Limb (tissue), 2 donors: Measurements from ENCODE around the gene CCDC148.
"Not testable (repeated sequence)": the region's sequence is repeated elsewhere in the genome, so short reads cannot be mapped to it uniquely, and the experiment has no call there.

ENCODE experiments used
- DNase-seq, 2 donors: peaks; one replicate each; pipeline ENCODE4 v3.0.0-alpha.2; 2016; ENCODE audit errors: extremely low spot score in 2 of 2

The CCDC148 gene

DNA sequence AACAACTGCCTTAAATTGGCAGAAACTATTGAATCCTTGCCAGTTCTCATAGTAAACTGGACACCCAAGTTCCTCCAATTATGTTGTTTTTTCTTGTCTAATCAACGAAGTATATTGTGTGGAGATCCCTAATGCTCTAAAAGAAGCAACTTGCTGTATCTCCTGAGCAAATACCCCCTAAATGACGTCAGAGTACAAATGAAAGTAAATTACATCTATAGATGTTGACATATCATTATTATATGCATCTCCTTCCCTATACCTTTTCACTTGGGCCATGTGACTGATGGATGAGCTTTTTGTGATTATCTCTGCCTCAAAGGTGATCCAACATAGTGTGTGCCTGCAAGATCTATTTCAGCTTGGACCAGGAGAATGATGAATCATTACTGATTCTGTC, 159.4 kb downstream of the CCDC148 start:
- DNase-seq, result no peak

DNA sequence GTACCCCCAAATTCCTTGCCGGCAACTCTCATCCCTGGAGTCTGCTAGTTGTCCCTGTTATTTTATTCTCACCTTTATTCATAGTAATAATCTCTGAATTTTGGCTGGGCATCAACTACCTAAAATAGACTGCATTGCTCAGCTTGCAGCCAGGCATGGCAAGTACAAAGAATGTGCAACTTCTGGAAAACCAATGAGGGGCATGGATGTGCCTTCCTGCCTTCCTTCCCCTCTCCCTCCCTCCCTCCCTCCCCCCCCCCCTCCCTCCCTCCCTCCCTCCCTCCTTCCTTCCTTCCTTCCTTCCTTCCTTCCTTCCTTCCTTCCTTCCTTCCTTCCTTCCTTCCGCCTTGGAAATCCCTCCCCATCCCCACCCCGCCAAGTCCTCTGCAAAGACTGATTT, 162.8 kb downstream of the CCDC148 start:
- no peak for DNase-seq

DNA sequence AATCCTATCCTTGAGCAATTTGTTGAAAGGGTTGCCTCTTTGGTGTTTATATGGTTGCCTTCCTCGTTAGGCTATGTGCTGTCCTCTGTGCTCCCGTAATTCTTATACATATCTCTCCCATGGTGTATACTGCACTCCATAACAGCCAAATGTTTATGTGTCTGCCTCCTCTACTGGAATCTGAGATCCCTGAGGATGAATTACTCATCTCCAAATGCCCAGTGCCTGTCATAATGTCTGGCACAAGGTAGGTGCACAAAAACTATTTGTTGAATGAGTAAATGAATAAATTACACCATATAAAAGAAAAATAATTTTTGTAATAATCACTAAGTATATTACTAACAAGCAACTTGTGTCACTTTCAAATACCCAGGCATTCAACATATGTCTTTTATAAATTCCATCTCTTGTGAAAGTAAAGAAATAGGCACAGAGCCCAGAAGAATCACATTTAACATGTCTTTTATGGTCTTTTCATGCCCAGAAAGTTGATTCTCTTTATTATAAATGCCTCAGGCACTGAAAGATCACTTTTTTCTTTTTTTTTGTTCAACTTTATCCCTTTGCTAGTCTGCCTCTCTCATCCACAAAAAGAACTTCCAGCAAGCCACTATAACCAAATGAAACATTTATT, 164.9 kb downstream of the CCDC148 start:
- DNase-seq, result peak in 1 of 2 donors; percentile 22

DNA sequence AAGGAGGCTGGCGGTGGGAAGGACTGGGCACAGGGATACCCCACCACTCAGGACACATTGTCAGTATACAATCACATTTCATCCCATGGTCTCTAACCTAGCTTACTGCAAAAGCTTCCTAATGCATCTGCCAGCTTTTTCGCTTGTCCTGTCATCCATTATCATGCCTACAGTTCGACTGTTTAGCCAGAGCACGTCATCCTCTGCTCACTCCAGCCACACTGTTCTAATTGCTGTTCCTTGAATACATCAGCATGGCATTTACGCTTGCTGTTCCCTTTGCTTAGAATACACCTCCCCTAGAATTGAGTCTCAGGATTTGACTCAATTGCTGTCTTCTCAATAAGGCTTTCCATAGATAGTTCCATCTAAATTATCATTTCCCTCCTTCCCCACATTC, 166.3 kb downstream of the CCDC148 start:
- no peak for DNase-seq

DNA sequence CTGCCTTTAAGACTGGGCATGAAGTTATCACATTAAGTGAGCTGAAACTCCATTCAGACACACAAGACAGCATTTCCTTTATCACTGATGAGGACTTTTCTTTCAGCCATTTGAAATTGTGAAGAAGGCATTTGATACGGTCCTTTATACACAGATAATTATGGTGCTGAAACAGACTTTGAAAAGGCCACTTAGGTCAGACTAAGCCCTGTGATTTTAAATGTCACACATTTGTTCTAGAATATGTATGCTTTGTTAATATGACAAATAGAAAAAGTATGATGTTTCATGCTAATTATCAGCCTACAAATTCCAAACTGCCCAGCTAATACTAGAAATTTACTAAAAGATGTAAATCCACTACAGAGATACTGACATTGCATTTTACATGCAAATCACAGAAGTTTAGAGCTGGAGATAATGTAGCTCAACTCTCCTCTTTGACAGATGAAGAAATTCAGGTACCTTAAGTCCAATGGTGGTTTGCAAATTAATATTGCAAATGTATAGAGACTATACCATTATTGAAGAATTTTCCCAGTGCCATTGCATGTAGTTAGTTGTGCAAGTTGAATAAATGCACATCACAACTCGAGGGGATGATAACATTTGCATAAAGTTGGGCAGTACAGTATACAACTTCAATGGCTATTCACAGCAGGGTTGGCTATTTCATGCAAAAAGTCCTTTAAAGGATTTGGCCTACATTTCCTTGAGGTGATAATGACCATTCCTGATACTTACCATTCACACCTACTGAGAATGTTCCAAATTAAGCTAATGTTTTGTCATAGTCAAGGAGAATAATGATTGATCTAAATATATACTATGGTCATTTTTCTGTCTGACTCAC, 179.7 kb downstream of the CCDC148 start:
- DNase-seq, result no peak

DNA sequence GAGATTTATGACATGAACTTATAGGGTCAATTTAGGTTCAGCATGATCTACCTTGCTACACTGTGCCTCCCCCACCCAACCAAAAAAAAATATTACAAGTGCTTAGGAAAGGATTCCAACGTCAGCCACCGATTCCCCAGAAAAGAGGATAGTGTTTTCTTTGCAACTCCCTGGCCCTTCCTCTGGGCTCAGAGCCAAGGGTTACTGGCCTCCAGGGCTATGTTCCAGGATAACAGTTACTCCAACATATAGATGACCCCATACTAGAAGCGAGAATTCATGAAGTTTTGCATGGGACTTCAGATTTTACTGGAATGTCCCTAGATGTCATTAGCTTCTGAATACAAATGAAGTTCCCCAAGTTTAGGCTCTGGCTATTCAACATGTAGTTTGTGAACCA, 182.8 kb downstream of the CCDC148 start:
- no peak for DNase-seq

DNA sequence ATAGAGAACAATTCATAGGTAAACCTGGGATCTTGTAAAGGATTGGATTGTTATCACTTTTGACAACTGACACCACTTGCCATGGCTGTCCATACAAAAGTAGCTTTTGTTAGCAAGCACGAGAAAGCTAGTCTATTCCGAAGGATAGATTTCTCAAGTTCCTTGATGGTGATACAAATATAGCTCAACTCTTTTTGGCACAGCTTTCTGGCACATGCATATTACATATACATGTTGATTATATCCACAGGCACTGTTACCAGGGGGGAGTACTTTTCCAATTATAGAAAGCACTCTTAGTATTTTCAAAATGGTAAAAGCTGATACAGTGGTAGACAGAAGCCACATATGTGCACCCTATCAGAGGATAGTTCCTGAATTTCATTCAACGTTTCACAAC, 186.0 kb downstream of the CCDC148 start:
- DNase-seq, result no peak

DNA sequence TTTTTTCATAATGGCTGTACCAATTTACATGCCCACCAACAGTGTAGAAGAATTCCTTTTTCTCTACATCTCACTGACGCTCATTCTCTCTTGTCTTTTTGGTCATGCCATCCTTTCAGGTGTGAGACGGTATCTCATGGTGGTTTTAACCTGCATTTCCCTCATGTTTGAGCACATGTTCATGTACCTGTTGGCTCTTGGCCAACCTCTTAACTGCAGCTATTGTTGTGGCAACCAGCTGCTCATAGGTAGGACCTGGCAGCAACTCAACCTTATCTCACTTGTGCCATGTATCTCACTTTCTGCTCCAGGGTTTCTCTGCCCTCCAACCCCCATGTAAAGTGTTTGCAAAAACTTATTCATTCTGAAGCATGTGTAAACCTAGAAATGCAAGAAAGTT, 187.4 kb downstream of the CCDC148 start:
- no peak for DNase-seq

DNA sequence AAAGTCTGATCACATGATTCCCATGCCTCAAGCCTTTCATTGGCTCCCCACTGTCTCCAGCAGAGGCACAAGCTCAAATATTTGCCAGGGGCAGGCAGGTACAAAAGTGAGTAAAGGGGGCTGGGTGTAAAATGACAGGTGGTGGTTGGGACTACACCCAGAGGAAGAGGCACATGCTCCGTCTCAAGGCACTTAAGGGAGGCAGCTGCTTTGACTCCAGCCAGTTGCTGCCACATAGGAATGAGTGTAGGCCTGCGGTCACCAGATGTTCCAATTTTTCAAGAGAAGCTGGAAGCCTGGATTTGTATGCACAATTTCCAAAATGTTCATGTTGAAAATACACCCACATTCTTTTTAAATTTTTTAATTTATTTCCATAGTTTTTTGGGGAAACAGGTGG, 190.4 kb downstream of the CCDC148 start:
- peak in 1 of 2 donors; percentile 12 for DNase-seq

DNA sequence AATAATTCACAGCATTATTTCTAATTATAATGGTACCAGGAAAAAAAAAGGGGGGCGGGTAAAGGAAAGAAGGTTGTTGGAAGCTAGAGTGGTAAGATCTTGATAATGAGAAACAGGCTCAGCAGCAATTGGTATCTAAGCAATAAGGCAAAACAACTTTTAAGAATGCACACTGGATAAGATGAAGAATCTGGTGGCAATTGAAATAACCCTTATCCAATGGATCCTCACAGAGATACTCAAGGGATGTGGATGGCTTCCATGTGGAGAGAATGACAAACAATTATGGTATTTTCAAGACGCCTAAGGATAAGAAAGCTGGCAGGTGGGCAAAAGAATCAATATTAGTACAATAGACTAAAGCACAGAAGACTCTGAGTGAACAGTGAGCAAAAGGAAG, 201.3 kb downstream of the CCDC148 start:
- no peak for DNase-seq

DNA sequence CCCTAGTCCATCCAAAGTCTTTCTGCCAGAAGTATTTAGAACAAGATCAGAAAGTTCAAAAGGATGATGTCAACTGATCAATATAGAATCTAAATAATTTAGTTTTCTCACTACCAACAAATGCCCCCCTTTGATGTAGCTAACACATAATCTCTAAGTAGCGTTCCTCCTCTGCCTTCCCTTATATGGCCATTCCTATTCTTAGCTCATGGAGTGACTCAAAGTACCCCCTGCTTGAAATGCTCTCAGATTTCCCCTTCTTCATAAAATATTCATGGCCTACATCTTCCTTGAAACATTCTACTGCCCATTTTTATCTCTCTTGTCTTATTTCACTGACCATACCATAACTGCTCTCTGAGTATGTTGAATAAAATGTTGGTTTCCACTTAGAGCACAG, 203.4 kb downstream of the CCDC148 start:
- DNase-seq, result no peak

DNA sequence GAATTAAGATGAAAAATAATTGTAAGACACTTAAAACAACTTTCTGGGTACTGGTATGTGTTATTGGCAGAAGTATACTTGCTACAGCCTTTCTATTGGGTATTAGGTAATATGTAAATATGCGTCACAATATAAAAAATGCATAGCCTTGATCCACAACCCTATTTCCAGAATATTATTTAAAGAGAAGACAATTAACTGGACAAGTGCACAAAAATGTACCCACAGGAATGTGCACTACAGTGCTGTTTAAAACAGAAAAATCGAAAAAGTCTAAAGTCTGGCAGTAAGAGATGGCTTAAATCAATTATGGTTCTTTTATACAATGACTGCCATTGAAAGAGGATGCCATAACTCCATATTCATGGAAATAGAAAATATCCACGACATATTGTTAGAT, 205.2 kb downstream of the CCDC148 start:
- DNase-seq, result no peak

DNA sequence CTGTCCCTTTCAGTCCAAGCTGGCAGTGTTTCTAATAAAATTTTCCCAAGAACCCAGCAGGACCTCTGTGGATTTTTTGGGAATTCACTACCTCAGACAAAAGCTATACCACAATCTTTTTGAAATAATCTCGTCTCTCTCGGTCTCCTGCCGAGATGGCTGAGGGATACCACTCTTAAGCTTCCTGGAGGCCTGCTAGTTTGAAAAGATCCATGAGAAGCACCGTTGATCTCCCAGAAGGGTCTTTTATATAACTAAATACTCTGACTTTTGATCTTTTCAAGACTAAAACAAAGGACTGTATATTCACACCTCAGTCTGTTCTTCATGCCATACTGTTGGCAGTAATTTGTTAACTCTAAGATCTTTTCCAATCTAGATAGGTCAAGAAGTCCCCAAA, 213.2 kb downstream of the CCDC148 start:
- DNase-seq, result no peak

DNA sequence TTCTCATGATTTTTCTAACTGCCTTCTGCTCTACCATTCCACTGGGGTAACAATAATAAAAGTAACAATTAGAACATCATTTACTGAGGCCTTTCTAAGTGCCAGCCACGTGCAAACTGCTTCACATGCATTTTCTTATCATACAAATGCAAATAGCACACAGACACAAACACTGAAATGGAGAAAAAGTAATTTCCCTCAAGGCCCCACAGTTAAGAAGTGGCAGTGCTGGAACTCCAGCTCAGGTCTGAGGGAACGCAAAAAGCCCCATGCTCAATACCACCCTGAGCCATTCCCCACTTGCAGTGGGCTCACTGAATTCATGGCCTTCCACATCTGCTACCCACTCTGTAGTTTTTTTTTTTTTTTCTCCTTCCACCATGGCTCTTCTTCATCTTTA, 214.3 kb downstream of the CCDC148 start:
- no peak for DNase-seq

DNA sequence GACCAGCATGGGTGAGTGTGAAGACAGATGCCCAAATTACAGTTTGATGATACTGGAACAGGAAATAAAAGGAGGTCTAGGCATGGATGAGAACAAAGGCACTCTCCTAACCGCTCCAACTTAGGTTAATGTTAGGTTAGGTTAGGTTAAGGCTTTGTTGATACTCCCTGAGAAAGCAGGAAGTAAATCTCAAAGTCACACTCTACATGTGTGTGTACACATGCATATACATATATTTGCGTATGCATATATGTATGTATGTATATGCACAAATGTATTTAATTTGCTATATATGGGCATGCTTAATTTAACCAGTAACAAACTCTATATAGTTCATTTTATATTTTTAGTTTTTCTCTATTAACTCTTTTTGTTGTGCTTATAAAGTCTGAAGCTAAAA, 215.6 kb downstream of the CCDC148 start:
- no peak for DNase-seq

DNA sequence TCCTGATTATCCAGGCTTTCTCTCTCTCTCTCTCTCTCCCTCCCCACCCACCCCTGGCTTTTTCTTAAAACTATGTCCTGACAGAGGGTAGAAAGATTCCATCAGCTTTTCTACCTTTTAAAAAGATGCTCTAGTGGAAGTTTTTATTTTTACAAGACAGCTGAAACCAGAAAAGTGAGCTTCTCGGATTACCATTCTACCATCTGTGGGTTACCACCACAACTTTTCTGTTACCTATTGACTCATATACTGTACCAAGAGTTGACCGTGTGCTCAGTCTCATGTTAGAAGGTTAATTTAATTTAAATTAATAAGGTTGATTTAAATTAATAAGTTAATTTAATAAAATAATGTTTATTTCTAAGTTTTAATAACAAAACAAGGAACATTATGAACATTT, 217.3 kb downstream of the CCDC148 start:
- no peak for DNase-seq

DNA sequence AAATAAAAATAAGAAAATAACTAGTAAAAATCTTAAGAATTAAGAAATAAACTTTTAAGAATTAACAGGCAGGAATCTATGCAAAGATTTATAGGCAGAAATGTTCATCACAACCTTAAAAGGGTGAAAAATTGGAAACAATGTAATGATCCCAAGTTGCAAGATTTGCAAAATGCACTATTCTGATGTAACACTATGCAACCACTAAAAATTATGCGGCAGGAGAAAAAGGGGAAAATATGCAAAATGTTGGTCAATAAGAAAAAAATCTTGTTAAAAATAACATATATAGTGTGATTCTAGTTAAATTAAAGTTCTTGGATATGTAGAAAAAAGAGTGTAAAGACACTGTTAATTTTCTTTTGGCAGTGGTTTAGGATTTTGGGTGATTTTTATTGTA, 222.1 kb downstream of the CCDC148 start:
- no peak for DNase-seq

DNA sequence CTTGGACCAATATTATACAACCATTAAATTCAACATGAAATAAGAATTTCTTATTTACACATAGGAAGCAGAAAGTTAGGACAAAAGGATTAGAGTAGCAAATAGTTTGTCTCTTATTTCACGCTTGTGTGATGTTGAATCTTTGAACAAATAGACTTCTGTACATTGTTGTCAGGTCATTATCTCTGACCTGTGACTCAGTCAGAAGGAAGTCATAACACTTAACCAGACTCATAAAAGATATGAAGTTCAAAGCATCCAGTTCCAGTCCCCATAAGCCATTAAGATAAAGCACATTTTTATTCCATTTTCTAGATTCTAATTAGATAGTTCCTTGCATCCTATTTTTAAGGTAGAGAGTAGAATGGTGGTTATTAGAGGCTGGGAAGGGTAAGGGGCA, 224.1 kb downstream of the CCDC148 start:
- DNase-seq, result no peak

DNA sequence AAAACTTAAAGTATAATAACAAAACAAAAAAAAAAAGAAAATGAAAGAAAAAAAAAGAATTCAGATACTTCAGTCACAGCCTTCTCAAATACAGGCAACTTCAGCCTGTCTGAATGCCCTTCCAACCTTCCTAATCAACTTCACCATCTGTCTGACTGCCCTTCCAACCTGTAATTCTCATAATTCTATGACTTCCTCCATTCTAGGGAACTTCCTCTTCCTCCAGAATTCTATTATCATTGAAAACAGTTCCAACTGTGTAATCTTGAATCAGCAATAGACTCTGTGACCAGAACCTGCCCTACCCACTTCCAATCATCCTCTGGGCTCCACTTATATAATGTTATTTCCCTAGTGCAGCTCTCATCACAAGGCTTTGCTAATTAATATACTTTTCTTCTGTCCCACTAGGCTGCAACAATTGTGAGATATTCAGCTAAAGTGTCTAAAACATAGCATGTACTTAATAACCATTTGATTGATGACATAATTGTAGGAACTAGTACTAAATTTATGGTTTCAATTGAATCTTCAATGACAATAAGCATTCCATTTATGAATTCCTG, 227.5 kb downstream of the CCDC148 start:
- DNase-seq, result no peak

DNA sequence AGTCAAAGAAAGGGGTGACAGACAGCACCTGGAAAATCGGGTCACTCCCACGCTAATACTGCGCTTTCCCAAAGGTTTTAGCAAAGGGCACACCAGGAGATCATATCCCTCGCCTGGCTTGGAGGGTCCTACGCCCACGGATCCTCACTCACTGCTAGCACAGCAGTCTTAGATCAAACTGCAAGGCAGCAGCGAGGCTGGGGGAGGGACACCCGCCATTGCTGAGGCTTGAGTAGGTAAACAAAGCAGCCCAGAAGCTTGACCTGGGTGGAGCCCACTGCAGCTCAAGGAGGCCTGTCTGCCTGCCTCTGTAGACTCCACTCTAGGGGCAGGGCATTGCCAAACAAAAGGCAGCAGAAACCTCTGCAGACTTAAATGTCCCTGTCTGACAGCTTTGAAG, 233.5 kb downstream of the CCDC148 start:
- not testable (repeated sequence) for DNase-seq

DNA sequence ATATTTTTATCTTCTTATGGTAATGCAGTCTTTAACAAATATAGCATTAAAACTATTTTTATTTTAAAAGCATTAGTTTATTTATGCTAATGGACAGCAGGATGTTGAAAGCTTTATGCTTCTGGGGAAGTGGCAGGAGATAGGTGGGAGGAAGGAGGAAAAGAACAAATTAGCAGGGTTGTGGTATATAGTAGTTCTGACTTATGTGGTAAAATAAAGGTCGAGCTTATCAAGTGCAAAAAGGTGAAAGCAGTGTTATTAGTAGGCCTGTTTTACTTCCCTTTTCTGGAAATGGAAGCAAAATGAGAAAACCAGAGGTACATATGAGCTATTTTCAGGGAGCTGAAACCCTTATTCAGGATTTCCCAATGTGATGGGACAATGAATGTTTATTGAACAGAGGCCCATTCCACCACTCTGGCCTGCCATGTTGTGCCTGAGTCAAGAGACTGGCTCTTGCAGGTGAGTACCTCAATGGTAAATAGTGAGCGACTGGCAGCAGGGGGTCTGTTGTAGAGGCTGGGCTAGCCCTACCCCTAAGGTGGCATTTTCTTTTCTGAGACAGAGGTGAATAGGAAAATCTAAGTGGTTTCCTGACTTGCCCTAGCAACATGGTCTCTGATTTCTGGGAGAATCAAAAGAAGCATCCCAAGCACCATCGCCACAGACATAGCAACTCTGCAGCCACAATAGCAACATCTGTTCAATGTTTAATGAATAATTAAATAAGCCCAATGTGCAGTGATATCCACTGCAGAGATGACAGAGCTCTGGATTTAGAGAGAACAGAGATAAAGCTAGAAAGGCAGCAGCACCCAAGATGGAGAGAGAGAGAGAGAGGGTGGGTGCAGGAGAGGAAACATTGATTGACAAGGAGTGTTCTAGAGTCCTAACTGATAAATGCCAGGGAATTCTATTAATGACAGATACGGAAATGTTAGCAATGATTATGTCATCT, 235.2 kb downstream of the CCDC148 start:
- DNase-seq, result no peak

DNA sequence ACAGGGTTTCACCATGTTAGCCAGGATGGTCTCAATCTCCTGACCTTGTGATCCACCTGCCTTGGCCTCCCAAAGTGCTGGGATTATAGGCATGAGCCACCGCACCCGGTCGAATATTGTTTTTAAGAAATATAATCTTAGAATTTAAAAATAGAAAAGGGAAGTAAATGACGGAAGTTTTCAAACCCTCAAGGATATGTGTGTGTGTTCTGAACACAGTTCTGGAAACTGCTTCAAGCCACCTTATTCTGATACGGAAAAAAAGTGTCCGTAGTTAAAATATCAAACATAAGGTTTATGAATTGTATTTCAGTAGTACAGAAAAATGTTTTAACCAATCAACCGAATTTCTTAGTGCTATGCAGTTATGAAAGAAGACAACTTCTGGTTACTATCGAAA, 239.0 kb downstream of the CCDC148 start:
- no peak for DNase-seq
